IMR-90 (cell line): ENCODE data around the gene GPC6.

Experiments used
- BHLHE40 ChIP-seq: fragments of 150-350 bp; IDR thresholded peaks from 2 replicates; pipeline ENCODE4 v1.6.1; 2016; ENCODE audit warnings: mild to moderate bottlenecking, low read depth, low read length
- CEBPB ChIP-seq: IDR thresholded peaks from 2 replicates; pipeline ENCODE4 v1.6.1; 2012; ENCODE audit warnings: low read depth, low read length, improper control_type of control experiment
- CHD1 ChIP-seq: IDR thresholded peaks from 2 replicates; pipeline ENCODE4 v1.6.1; 2012; ENCODE audit warnings: low read depth, low read length, improper control_type of control experiment
- CTCF ChIP-seq: conservative IDR thresholded peaks from 2 replicates; pipeline ENCODE4 v1.5.1; 2012; ENCODE audit warnings: mild to moderate bottlenecking, low read depth, low read length, improper control_type of control experiment
- MAFK ChIP-seq: IDR thresholded peaks from 2 replicates; pipeline ENCODE4 v1.6.1; 2012; ENCODE audit warnings: low read depth, low read length, improper control_type of control experiment
- POLR2A ChIP-seq: IDR thresholded peaks from 2 replicates; pipeline ENCODE4 v1.6.1; 2012; ENCODE audit warnings: mild to moderate bottlenecking, low read depth, low read length
- RAD21 ChIP-seq: IDR thresholded peaks from 2 replicates; pipeline ENCODE4 v1.6.1; 2012; ENCODE audit warnings: low read length, improper control_type of control experiment
- RCOR1 ChIP-seq: IDR thresholded peaks from 2 replicates; pipeline ENCODE4 v1.6.1; 2012; ENCODE audit warnings: mild to moderate bottlenecking, low read length, improper control_type of control experiment; ENCODE audit not compliant: insufficient replicate concordance
- RFX5 ChIP-seq: IDR thresholded peaks from 2 replicates; pipeline ENCODE4 v1.8.0; 2012; ENCODE audit warnings: low read depth, mild to moderate bottlenecking, low read length, moderate library complexity
- USF2 ChIP-seq: fragments of 150-350 bp; IDR thresholded peaks from 2 replicates; pipeline ENCODE4 v1.6.1; 2017; ENCODE audit warnings: mild to moderate bottlenecking, antibody characterized with exemption, low read length, low read depth

- TF ChIP-seq CTCF (no peak), MAFK (no peak), POLR2A (no peak), BHLHE40 (no peak), RCOR1 (no peak), RFX5 (no peak), USF2 (no peak), CHD1 (no peak), RAD21 (no peak), CEBPB (no peak)
Measured at GRCh38 chr13:94298346-94298745, 1071.7 kb downstream of the GPC6 start.
